Measurements from ENCODE around the gene CBX3.
"Not testable (repeated sequence)": the region's sequence is repeated elsewhere in the genome, so short reads cannot be mapped to it uniquely, and the experiment has no call there.

Gene CBX3

GRCh38 chr7:26208040-26208439 is 6.5 kb downstream of the CBX3 start:
- DNase-seq, result no peak

GRCh38 chr7:26212921-26213718 is 11.6 kb downstream of the CBX3 start:
- DNase-seq, result no peak

- DNase-seq, result no peak
Observed at GRCh38 chr7:26213807-26214515, 12.4 kb downstream of the CBX3 start.

GRCh38 chr7:26216049-26216448 is 14.5 kb downstream of the CBX3 start:
- no peak for DNase-seq

GRCh38 chr7:26224359-26224758 is 22.8 kb downstream of the CBX3 start:
- DNase-seq, result no peak

- DNase-seq, result no peak
Observed at GRCh38 chr7:26227987-26228386, 26.4 kb downstream of the CBX3 start.

GRCh38 chr7:26233902-26234511 is 32.5 kb downstream of the CBX3 start:
- DNase-seq, result no peak

- no peak for DNase-seq
Observed at GRCh38 chr7:26237035-26237807, 35.7 kb downstream of the CBX3 start.

GRCh38 chr7:26238032-26238431 is 36.5 kb downstream of the CBX3 start:
- no peak for DNase-seq

- DNase-seq, result no peak
Observed at GRCh38 chr7:26245150-26245549, 43.6 kb downstream of the CBX3 start.

- no peak for DNase-seq
Observed at GRCh38 chr7:26250239-26250638, 48.7 kb downstream of the CBX3 start.

GRCh38 chr7:26261866-26262265 is 60.3 kb downstream of the CBX3 start:
- DNase-seq, result not testable (repeated sequence)

Measured in stimulated activated naive CD4-positive, alpha-beta T cell (primary cell).